ENCODE measurements around the gene SRCAP. TPM values are rescaled to one million over a fixed set of nuclear protein-coding genes. Genes with fewer than 3 reads are reported as not detected.

SRCAP gene
- total RNA-seq, 2 experiments from 2014 or later, result 59.5 to 60.1 TPM

DNA sequence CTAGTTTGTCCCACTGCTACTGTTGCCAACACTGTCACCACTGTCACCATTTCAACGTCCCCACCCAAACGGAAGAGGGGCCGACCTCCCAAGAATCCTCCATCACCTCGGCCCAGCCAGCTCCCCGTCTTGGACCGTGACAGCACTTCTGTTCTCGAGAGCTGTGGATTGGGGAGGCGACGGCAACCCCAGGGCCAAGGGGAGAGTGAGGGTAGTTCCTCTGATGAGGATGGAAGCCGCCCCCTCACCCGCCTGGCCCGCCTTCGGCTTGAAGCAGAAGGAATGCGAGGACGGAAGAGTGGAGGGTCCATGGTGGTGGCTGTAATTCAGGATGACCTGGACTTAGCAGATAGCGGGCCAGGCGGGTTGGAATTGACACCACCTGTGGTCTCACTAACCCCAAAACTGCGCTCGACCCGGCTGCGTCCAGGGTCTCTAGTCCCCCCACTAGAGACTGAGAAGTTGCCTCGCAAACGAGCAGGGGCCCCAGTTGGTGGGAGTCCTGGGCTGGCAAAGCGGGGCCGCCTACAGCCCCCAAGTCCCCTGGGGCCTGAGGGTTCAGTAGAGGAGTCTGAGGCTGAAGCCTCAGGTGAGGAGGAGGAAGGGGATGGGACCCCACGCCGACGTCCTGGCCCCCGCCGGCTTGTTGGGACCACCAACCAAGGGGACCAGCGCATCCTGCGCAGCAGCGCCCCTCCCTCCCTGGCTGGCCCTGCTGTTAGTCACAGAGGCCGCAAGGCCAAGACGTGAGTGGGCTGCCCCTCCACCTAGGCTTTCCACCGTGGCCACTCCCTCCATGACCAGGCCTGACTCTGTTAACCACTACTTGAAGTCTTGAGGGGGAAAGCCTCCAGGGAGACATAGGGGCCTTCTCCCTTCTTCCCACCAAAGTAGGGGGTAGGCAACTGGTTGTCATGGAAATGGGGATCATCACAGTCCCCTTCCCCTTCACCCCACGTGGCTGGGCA is 40.3 kb downstream of the SRCAP start:
- no peak overlapping the region for H3K4me3 ChIP-seq (ENCODE audit: low read length)
- Mint-ChIP-seq H3K4me1 (ENCODE audit: low read depth) (peaks cover 5% of the 10 kb centered on the region), H3K27me3 (no peaks in the 10 kb centered on the region), H3K4me3 (no peak overlapping the region), H3K27ac (no peak overlapping the region), H3K9me3 (no peaks in the 10 kb centered on the region), H3K36me3 (ENCODE audit: low read depth) (peaks cover 79% of the 10 kb centered on the region)
- POLR2A ChIA-PET, result interaction anchor here (0.8 kb wide), 1 partner anchor 45 kb away, joined by 3 read pairs; no protein-coding TSS in a partner anchor
- intact Hi-C loops (cut with DNase I, micrococcal nuclease), result no loop called here
- TF ChIP-seq, protein P1, sequence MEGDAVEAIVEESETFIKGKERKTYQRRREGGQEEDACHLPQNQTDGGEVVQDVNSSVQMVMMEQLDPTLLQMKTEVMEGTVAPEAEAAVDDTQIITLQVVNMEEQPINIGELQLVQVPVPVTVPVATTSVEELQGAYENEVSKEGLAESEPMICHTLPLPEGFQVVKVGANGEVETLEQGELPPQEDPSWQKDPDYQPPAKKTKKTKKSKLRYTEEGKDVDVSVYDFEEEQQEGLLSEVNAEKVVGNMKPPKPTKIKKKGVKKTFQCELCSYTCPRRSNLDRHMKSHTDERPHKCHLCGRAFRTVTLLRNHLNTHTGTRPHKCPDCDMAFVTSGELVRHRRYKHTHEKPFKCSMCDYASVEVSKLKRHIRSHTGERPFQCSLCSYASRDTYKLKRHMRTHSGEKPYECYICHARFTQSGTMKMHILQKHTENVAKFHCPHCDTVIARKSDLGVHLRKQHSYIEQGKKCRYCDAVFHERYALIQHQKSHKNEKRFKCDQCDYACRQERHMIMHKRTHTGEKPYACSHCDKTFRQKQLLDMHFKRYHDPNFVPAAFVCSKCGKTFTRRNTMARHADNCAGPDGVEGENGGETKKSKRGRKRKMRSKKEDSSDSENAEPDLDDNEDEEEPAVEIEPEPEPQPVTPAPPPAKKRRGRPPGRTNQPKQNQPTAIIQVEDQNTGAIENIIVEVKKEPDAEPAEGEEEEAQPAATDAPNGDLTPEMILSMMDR (IDR thresholded peaks at IDR 0.05), result no peak
- no peak overlapping the region for H3K27ac ChIP-seq (ENCODE audit: low read depth in 1 of 2, low read length in 2 of 2)
- peak in 1 of 14 experiments; percentile 29 for DNase-seq
- CTCF ChIA-PET, result no interaction called here
- H3K36me3 ChIP-seq (ENCODE audit: insufficient read depth, low read length), result peaks cover 67% of the 10 kb centered on the region
- ATAC-seq (ENCODE audit: poor library complexity), result no peak
- no peaks in the 10 kb centered on the region for H3K4me1 ChIP-seq (ENCODE audit: insufficient read depth, low read length)
- H3K9me3 ChIP-seq (ENCODE audit: control insufficient read depth in 1 of 2, insufficient read depth in 1 of 2, low read length in 2 of 2), result no peaks in the 10 kb centered on the region
- no peaks in the 10 kb centered on the region for H3K27me3 ChIP-seq (ENCODE audit: control insufficient read depth in 1 of 2, insufficient read depth in 2 of 2, low read length in 2 of 2)

DNA sequence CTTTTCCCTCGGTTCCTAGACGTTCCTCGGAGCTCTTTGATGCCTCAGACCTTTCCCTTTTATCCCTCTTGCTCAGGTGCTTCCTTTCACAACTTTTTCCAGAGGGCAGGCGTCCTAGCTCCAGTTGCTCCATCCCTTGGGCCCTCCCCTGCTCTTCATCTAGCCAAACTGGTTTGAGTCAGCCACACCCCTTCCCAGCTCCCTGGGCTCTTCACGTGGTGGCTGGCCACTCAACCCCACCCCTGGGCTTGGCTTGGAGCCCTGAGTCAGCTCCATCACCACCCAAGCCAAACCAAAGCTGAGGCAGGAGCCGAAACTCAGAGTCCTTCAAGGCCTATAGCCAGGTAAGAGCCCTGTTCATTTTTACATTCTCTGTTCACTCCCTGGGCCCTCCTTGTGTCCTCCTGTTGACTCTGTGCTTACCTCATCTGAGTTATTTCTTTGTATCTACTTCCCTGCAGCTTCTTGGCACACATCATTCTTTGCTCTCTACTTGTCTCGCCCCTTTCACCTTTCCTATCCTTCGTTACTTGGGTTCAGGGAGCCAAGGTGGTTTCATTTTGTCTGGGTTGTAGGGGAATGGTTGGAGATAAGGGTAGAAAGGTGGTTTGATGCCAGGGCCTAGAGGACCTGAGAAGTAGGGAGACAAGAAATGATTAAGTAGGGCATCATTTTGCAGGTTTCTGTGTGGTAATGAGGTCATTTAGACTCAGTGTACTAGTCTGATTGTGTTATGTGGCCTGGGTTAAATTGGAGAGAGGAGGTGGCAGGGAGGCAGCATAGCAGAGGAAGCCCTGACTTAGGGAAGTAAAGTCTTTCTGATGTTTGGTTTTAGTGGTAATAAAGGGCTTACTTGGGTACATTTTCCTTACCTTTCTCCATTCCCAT is 41.6 kb downstream of the SRCAP start:
- POLR2A ChIA-PET, result no interaction called here
- peaks cover 74% of the 10 kb centered on the region for H3K36me3 Mint-ChIP-seq (ENCODE audit: low read depth)
- no peaks in the 10 kb centered on the region for H3K27me3 Mint-ChIP-seq

DNA sequence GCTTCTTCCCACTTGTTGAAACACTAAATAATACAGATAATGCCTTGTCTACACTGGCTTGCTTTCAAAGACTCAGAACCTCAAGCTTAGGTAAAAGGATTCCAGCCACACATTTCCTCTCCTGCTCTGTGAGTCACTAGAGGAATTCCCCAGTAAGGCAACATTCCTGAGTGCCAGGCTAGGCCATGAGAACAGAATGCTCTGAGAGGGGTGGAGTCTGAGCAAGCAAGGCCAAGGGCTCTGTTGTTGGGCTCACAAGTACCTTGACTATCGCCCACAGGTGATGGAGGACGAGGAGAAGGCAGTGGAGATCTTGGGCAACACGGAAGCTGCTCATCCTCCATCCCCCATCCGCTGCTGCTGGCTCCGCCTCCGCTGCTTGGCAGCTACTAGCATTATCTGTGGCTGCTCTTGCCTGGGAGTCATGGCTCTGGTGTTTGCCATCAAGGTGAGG is 42.5 kb downstream of the SRCAP start:
- Mint-ChIP-seq H3K4me3 (no peak overlapping the region), H3K27ac (peak overlapping the region; percentile 37), H3K9me3 (no peaks in the 10 kb centered on the region), H3K36me3 (ENCODE audit: low read depth) (peaks cover 65% of the 10 kb centered on the region), H3K27me3 (no peaks in the 10 kb centered on the region), H3K4me1 (ENCODE audit: low read depth) (peaks cover 5% of the 10 kb centered on the region)
- H3K36me3 ChIP-seq (ENCODE audit: insufficient read depth, low read length), result peaks cover 53% of the 10 kb centered on the region
- ChIA-PET CTCF (no interaction called here), POLR2A (no interaction called here)
- no peaks in the 10 kb centered on the region for H3K4me1 ChIP-seq (ENCODE audit: insufficient read depth, low read length)
- intact Hi-C loops (cut with DNase I, micrococcal nuclease), result no loop called here
- no peaks in the 10 kb centered on the region for H3K27me3 ChIP-seq (ENCODE audit: control insufficient read depth in 1 of 2, insufficient read depth in 2 of 2, low read length in 2 of 2)
- TF ChIP-seq, protein P1 (IDR thresholded peaks at IDR 0.05), result no peak
- no peaks in the 10 kb centered on the region for H3K9me3 ChIP-seq (ENCODE audit: control insufficient read depth in 1 of 2, insufficient read depth in 1 of 2, low read length in 2 of 2)
- H3K4me3 ChIP-seq (ENCODE audit: low read length), result no peak overlapping the region
- no peak overlapping the region for H3K27ac ChIP-seq (ENCODE audit: low read depth in 1 of 2, low read length in 2 of 2)
- no peak for ATAC-seq (ENCODE audit: poor library complexity)
- peak in 1 of 14 experiments; percentile 22 for DNase-seq

More for the DNA sequence above, 41.6 kb downstream of the SRCAP start:
- Mint-ChIP-seq H3K9me3 (no peaks in the 10 kb centered on the region), H3K4me3 (no peak overlapping the region), H3K27ac (peak overlapping the region; percentile 37), H3K4me1 (ENCODE audit: low read depth) (peaks cover 5% of the 10 kb centered on the region)
- H3K27ac ChIP-seq (ENCODE audit: low read depth in 1 of 2, low read length in 2 of 2), result peak overlapping the region in 1 of 2 donors; percentile 11
- intact Hi-C loops (cut with DNase I, micrococcal nuclease), result no loop called here
- no peaks in the 10 kb centered on the region for H3K9me3 ChIP-seq (ENCODE audit: control insufficient read depth in 1 of 2, insufficient read depth in 1 of 2, low read length in 2 of 2)
- no peaks in the 10 kb centered on the region for H3K4me1 ChIP-seq (ENCODE audit: insufficient read depth, low read length)
- H3K4me3 ChIP-seq (ENCODE audit: low read length), result no peak overlapping the region
- H3K36me3 ChIP-seq (ENCODE audit: insufficient read depth, low read length), result peaks cover 62% of the 10 kb centered on the region
- DNase-seq (no peak), ATAC-seq (ENCODE audit: poor library complexity) (no peak)
- TF ChIP-seq, protein P1 (IDR thresholded peaks at IDR 0.05), result no peak
- no peaks in the 10 kb centered on the region for H3K27me3 ChIP-seq (ENCODE audit: control insufficient read depth in 1 of 2, insufficient read depth in 2 of 2, low read length in 2 of 2)
- CTCF ChIA-PET, result no interaction called here

Measured in CD4-positive, alpha-beta T cell (primary cell).